GM18858 (cell line): ENCODE measurements around the gene LAMB3.

Source experiments
- ATAC-seq: cut with Tn5 transposase; IDR thresholded peaks from one replicate; pipeline ENCODE4 v1.9.1; 2021; ENCODE audit not compliant: unreplicated experiment

The LAMB3 gene

GRCh38 chr1:209618756-209619420 lies 33.3 kb downstream of the LAMB3 start:
- ATAC-seq, result no peak

GRCh38 chr1:209618291-209618690 lies 33.9 kb downstream of the LAMB3 start:
- ATAC-seq, result no peak

- no peak for ATAC-seq
These were observed 34.5 kb downstream of the LAMB3 start for GRCh38 chr1:209617755-209618154.

GRCh38 chr1:209617047-209617673 lies 35.1 kb downstream of the LAMB3 start:
- no peak for ATAC-seq

GRCh38 chr1:209616366-209617046 lies 35.7 kb downstream of the LAMB3 start:
- no peak for ATAC-seq

GRCh38 chr1:209614906-209615305 lies 37.3 kb downstream of the LAMB3 start:
- no peak for ATAC-seq

GRCh38 chr1:209614151-209614420 lies 38.1 kb downstream of the LAMB3 start:
- ATAC-seq, result no peak

GRCh38 chr1:209613400-209614150 lies 38.6 kb downstream of the LAMB3 start:
- ATAC-seq, result no peak

GRCh38 chr1:209612646-209613399 lies 39.4 kb downstream of the LAMB3 start:
- ATAC-seq, result no peak

GRCh38 chr1:209611771-209612570 lies 40.3 kb downstream of the LAMB3 start:
- no peak for ATAC-seq

- ATAC-seq, result no peak
These were observed 41.7 kb downstream of the LAMB3 start for GRCh38 chr1:209610631-209610905.

- ATAC-seq, result no peak
These were observed 42.2 kb downstream of the LAMB3 start for GRCh38 chr1:209609791-209610630.

- no peak for ATAC-seq
These were observed 43.0 kb downstream of the LAMB3 start for GRCh38 chr1:209609041-209609790.

GRCh38 chr1:209607795-209608178 lies 44.4 kb downstream of the LAMB3 start:
- ATAC-seq, result no peak

GRCh38 chr1:209607102-209607794 lies 45.0 kb downstream of the LAMB3 start:
- peak; percentile 91 for ATAC-seq

GRCh38 chr1:209603877-209604276 lies 48.3 kb downstream of the LAMB3 start:
- no peak for ATAC-seq

GRCh38 chr1:209601809-209602657 lies 50.2 kb downstream of the LAMB3 start:
- no peak for ATAC-seq
